Loucy (cell line): Measurements from ENCODE around the gene PARVB.

Source experiments
- H2AFZ ChIP-seq: fragments of 200-600 bp; sonication (generic); 2 replicates; pipeline ENCODE4 v1.6.0; 2016; ENCODE audit warnings: antibody characterized with exemption, mild to moderate bottlenecking, low read length, moderate library complexity
- H3F3A ChIP-seq: fragments of 200-600 bp; 2 replicates; pipeline ENCODE4 v1.6.0; 2016; ENCODE audit warnings: antibody characterized with exemption, low read depth, mild to moderate bottlenecking
- H3K27me3 ChIP-seq: fragments of 200-600 bp; sonication (generic); 2 replicates; pipeline ENCODE4 v1.6.1; 2014; ENCODE audit warnings: low read length, mild to moderate bottlenecking; ENCODE audit not compliant: insufficient read depth, poor library complexity, severe bottlenecking
- H3K36me3 ChIP-seq: fragments of 200-600 bp; sonication (generic); 2 replicates; pipeline ENCODE4 v1.6.1; 2016; ENCODE audit warnings: low read length; ENCODE audit not compliant: insufficient read depth
- H3K4me1 ChIP-seq: fragments of 200-600 bp; sonication (generic); 2 replicates; pipeline ENCODE4 v1.5.1; 2014; ENCODE audit warnings: low read length, mild to moderate bottlenecking; ENCODE audit not compliant: insufficient read depth, poor library complexity, severe bottlenecking
- H3K4me2 ChIP-seq: fragments of 200-600 bp; sonication (generic); 2 replicates; pipeline ENCODE4 v1.6.0; 2014; ENCODE audit warnings: antibody characterized with exemption, low read length, low read depth, mild to moderate bottlenecking; ENCODE audit not compliant: poor library complexity, severe bottlenecking
- H3K4me3 ChIP-seq: fragments of 200-600 bp; sonication (generic); 2 replicates; pipeline ENCODE4 v1.5.1; 2014; ENCODE audit warnings: low read length, mild to moderate bottlenecking, mixed read lengths; ENCODE audit not compliant: poor library complexity, severe bottlenecking
- H3K79me2 ChIP-seq: fragments of 200-600 bp; sonication (generic); 2 replicates; pipeline ENCODE4 v1.6.1; 2014; ENCODE audit warnings: low read length; ENCODE audit not compliant: insufficient read depth
- H3K9ac ChIP-seq: fragments of 200-600 bp; sonication (generic); 2 replicates; pipeline ENCODE4 v1.6.0; 2014; ENCODE audit warnings: mild to moderate bottlenecking, low read depth, low read length, moderate library complexity; ENCODE audit not compliant: poor library complexity, severe bottlenecking
- H3K9me2 ChIP-seq: fragments of 200-600 bp; sonication (generic); replicated peaks from 2 replicates; pipeline ENCODE4 v1.6.1; 2016; ENCODE audit warnings: low read depth, low read length, mixed read lengths
- H3K9me3 ChIP-seq: fragments of 200-600 bp; sonication (generic); 2 replicates; pipeline ENCODE4 v1.6.1; 2014; ENCODE audit warnings: mild to moderate bottlenecking, antibody characterized with exemption, low read length, low read depth; ENCODE audit not compliant: insufficient read depth
- H4K20me1 ChIP-seq: fragments of 200-600 bp; sonication (generic); 2 replicates; pipeline ENCODE4 v1.6.0; 2014; ENCODE audit warnings: antibody characterized with exemption, low read length, mild to moderate bottlenecking; ENCODE audit not compliant: insufficient read depth, poor library complexity, severe bottlenecking
- EZH2phosphoT487 ChIP-seq: fragments of 200-600 bp; IDR thresholded peaks from 2 replicates; pipeline ENCODE4 v1.6.1; 2018; ENCODE audit warnings: antibody characterized with exemption, mild to moderate bottlenecking, moderate library complexity, borderline replicate concordance
- TF ChIP-seq, protein P1 (sequence below): fragments of 200-600 bp; sonication (generic); conservative IDR thresholded peaks from 2 replicates; pipeline ENCODE4 v1.5.1; 2014; ENCODE audit warnings: mild to moderate bottlenecking, antibody characterized with exemption, low read length

Gene PARVB

GRCh38 chr22:44102121-44102520 is 78.0 kb downstream of the PARVB start:
- TF ChIP-seq, protein P1, sequence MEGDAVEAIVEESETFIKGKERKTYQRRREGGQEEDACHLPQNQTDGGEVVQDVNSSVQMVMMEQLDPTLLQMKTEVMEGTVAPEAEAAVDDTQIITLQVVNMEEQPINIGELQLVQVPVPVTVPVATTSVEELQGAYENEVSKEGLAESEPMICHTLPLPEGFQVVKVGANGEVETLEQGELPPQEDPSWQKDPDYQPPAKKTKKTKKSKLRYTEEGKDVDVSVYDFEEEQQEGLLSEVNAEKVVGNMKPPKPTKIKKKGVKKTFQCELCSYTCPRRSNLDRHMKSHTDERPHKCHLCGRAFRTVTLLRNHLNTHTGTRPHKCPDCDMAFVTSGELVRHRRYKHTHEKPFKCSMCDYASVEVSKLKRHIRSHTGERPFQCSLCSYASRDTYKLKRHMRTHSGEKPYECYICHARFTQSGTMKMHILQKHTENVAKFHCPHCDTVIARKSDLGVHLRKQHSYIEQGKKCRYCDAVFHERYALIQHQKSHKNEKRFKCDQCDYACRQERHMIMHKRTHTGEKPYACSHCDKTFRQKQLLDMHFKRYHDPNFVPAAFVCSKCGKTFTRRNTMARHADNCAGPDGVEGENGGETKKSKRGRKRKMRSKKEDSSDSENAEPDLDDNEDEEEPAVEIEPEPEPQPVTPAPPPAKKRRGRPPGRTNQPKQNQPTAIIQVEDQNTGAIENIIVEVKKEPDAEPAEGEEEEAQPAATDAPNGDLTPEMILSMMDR = no peak
- no peak for TF ChIP-seq EZH2phosphoT487
- no peak overlapping the region for H2AFZ ChIP-seq
- no peaks in the 10 kb centered on the region for H3K9me2 ChIP-seq
- H3K9me3 ChIP-seq = no peaks in the 10 kb centered on the region
- no peak overlapping the region for H3K4me2 ChIP-seq
- H3K4me1 ChIP-seq = no peaks in the 10 kb centered on the region
- no peak overlapping the region for H3K4me3 ChIP-seq
- no peaks in the 10 kb centered on the region for H4K20me1 ChIP-seq
- no peaks in the 10 kb centered on the region for H3K79me2 ChIP-seq
- no peaks in the 10 kb centered on the region for H3K36me3 ChIP-seq
- no peaks in the 10 kb centered on the region for H3F3A ChIP-seq
- H3K27me3 ChIP-seq = no peaks in the 10 kb centered on the region
- H3K9ac ChIP-seq = no peak overlapping the region

- Histone ChIP-seq H3K4me3 (no peak overlapping the region), H4K20me1 (no peaks in the 10 kb centered on the region), H3F3A (no peaks in the 10 kb centered on the region), H3K9me2 (no peaks in the 10 kb centered on the region), H3K9ac (no peak overlapping the region), H3K4me1 (no peaks in the 10 kb centered on the region), H3K36me3 (no peaks in the 10 kb centered on the region), H3K9me3 (no peaks in the 10 kb centered on the region), H3K27me3 (no peaks in the 10 kb centered on the region), H3K79me2 (no peaks in the 10 kb centered on the region), H3K4me2 (no peak overlapping the region), H2AFZ (no peak overlapping the region)
- TF ChIP-seq, protein P1 = no peak
- no peak for TF ChIP-seq EZH2phosphoT487
These were observed 78.8 kb downstream of the PARVB start for GRCh38 chr22:44102856-44103255.

GRCh38 chr22:44103735-44104480 is 79.8 kb downstream of the PARVB start:
- TF ChIP-seq EZH2phosphoT487 = no peak
- TF ChIP-seq, protein P1 = no peak
- Histone ChIP-seq H3K9me3 (no peaks in the 10 kb centered on the region), H3K9me2 (no peaks in the 10 kb centered on the region), H3K27me3 (no peaks in the 10 kb centered on the region), H3K36me3 (no peaks in the 10 kb centered on the region), H4K20me1 (no peaks in the 10 kb centered on the region), H2AFZ (no peak overlapping the region), H3K79me2 (no peaks in the 10 kb centered on the region), H3K4me1 (no peaks in the 10 kb centered on the region), H3K9ac (no peak overlapping the region), H3K4me3 (no peak overlapping the region), H3K4me2 (no peak overlapping the region), H3F3A (no peaks in the 10 kb centered on the region)
